ENCODE measurements around the gene REG1A. TPM values are rescaled to one million over a fixed set of nuclear protein-coding genes. Genes with fewer than 3 reads are reported as not detected.

The REG1A gene
- total RNA-seq, 2 experiments from 2014 or later, result not detected

- Histone ChIP-seq H3K27me3 (ENCODE audit: control insufficient read depth in 1 of 2, insufficient read depth in 2 of 2, low read length in 2 of 2) (no peaks in the 10 kb centered on the region), H3K9me3 (ENCODE audit: control insufficient read depth in 1 of 2, insufficient read depth in 1 of 2, low read length in 2 of 2) (peaks cover 0 to 3% of the 10 kb centered on the region in 2 experiments), H3K27ac (ENCODE audit: low read depth in 1 of 2, low read length in 2 of 2) (no peak overlapping the region), H3K36me3 (ENCODE audit: insufficient read depth, low read length) (no peaks in the 10 kb centered on the region), H3K4me1 (ENCODE audit: insufficient read depth, low read length) (no peaks in the 10 kb centered on the region), H3K4me3 (ENCODE audit: low read length) (no peak overlapping the region)
- H3K4me3 Mint-ChIP-seq, result no peak overlapping the region
- TF ChIP-seq CTCF (IDR thresholded peaks at IDR 0.05), result no peak
- H3K4me1 Mint-ChIP-seq (ENCODE audit: low read depth), result no peaks in the 10 kb centered on the region
- peaks cover 3% of the 10 kb centered on the region for H3K9me3 Mint-ChIP-seq
- no peaks in the 10 kb centered on the region for H3K36me3 Mint-ChIP-seq (ENCODE audit: low read depth)
- ATAC-seq (ENCODE audit: poor library complexity) (no peak), DNase-seq (no peak)
- H3K27ac Mint-ChIP-seq, result no peak overlapping the region
- CTCF ChIA-PET, result no interaction called here
- POLR2A ChIA-PET, result no interaction called here
- intact Hi-C loops (cut with DNase I, micrococcal nuclease), result no loop called here
- no peaks in the 10 kb centered on the region for H3K27me3 Mint-ChIP-seq
Observed at GRCh38 chr2:79128406-79128805, 8.1 kb downstream of the REG1A start.

DNA sequence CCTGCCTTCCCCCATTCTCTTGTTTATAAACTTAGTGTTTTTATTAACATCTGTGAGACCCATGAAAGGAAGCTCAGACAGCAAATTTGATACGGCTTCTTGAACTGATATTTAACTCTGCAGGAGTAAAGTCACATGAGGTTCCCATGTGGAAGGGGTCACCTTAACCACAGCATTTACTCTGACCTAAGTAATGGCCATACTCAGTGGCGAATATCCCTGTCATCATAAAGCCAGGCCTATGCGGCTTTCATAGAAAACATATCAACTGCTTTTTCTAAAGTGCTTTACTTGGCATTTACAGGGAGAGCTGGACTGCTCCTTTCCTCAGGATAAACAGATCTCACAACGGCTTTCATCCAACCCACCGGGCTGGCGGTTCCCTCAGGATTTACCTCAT is 9.0 kb downstream of the REG1A start:
- DNase-seq (no peak), ATAC-seq (ENCODE audit: poor library complexity) (no peak)
- ChIA-PET CTCF (no interaction called here), POLR2A (no interaction called here)
- TF ChIP-seq CTCF (IDR thresholded peaks at IDR 0.05), result no peak
- H3K36me3 ChIP-seq (ENCODE audit: insufficient read depth, low read length), result no peaks in the 10 kb centered on the region
- H3K4me1 ChIP-seq (ENCODE audit: insufficient read depth, low read length), result no peaks in the 10 kb centered on the region
- no peak overlapping the region for H3K4me3 ChIP-seq (ENCODE audit: low read length)
- Mint-ChIP-seq H3K4me3 (no peak overlapping the region), H3K36me3 (ENCODE audit: low read depth) (no peaks in the 10 kb centered on the region), H3K4me1 (ENCODE audit: low read depth) (no peaks in the 10 kb centered on the region), H3K9me3 (peaks cover 3% of the 10 kb centered on the region), H3K27ac (no peak overlapping the region), H3K27me3 (no peaks in the 10 kb centered on the region)
- H3K9me3 ChIP-seq (ENCODE audit: control insufficient read depth in 1 of 2, insufficient read depth in 1 of 2, low read length in 2 of 2), result peaks cover 0 to 3% of the 10 kb centered on the region in 2 experiments
- no peaks in the 10 kb centered on the region for H3K27me3 ChIP-seq (ENCODE audit: control insufficient read depth in 1 of 2, insufficient read depth in 2 of 2, low read length in 2 of 2)
- intact Hi-C loops (cut with DNase I, micrococcal nuclease), result no loop called here
- H3K27ac ChIP-seq (ENCODE audit: low read depth in 1 of 2, low read length in 2 of 2), result no peak overlapping the region

GRCh38 chr2:79129804-79130203 is 9.5 kb downstream of the REG1A start:
- H3K36me3 Mint-ChIP-seq (ENCODE audit: low read depth), result no peaks in the 10 kb centered on the region
- no peak overlapping the region for H3K27ac Mint-ChIP-seq
- no peak overlapping the region for H3K4me3 ChIP-seq (ENCODE audit: low read length)
- H3K9me3 ChIP-seq (ENCODE audit: control insufficient read depth in 1 of 2, insufficient read depth in 1 of 2, low read length in 2 of 2), result peaks cover 0 to 3% of the 10 kb centered on the region in 2 experiments
- H3K36me3 ChIP-seq (ENCODE audit: insufficient read depth, low read length), result no peaks in the 10 kb centered on the region
- no peaks in the 10 kb centered on the region for H3K27me3 Mint-ChIP-seq
- POLR2A ChIA-PET, result no interaction called here
- no peaks in the 10 kb centered on the region for H3K27me3 ChIP-seq (ENCODE audit: control insufficient read depth in 1 of 2, insufficient read depth in 2 of 2, low read length in 2 of 2)
- DNase-seq (no peak), ATAC-seq (ENCODE audit: poor library complexity) (no peak)
- H3K9me3 Mint-ChIP-seq, result peaks cover 3% of the 10 kb centered on the region
- H3K4me1 ChIP-seq (ENCODE audit: insufficient read depth, low read length), result no peaks in the 10 kb centered on the region
- H3K27ac ChIP-seq (ENCODE audit: low read depth in 1 of 2, low read length in 2 of 2), result no peak overlapping the region
- H3K4me1 Mint-ChIP-seq (ENCODE audit: low read depth), result no peaks in the 10 kb centered on the region
- TF ChIP-seq CTCF (IDR thresholded peaks at IDR 0.05), result no peak
- intact Hi-C loops (cut with DNase I, micrococcal nuclease), result no loop called here
- CTCF ChIA-PET, result no interaction called here
- H3K4me3 Mint-ChIP-seq, result no peak overlapping the region
